NT2/D1 (cell line): ENCODE results near the gene NXPH3.

Source experiments
- SUZ12 ChIP-seq: IDR thresholded peaks from 2 replicates; pipeline ENCODE4 v1.6.1; 2011; ENCODE audit not compliant: insufficient read length, insufficient read depth; ENCODE audit errors: extremely low read depth
- YY1 ChIP-seq: IDR thresholded peaks from 2 replicates; pipeline ENCODE4 v1.6.1; 2011; ENCODE audit not compliant: insufficient read length, insufficient read depth
- ZNF274 ChIP-seq: IDR thresholded peaks from 2 replicates; pipeline ENCODE4 v1.6.1; 2011; ENCODE audit warnings: mild to moderate bottlenecking, low read depth, low read length

DNA sequence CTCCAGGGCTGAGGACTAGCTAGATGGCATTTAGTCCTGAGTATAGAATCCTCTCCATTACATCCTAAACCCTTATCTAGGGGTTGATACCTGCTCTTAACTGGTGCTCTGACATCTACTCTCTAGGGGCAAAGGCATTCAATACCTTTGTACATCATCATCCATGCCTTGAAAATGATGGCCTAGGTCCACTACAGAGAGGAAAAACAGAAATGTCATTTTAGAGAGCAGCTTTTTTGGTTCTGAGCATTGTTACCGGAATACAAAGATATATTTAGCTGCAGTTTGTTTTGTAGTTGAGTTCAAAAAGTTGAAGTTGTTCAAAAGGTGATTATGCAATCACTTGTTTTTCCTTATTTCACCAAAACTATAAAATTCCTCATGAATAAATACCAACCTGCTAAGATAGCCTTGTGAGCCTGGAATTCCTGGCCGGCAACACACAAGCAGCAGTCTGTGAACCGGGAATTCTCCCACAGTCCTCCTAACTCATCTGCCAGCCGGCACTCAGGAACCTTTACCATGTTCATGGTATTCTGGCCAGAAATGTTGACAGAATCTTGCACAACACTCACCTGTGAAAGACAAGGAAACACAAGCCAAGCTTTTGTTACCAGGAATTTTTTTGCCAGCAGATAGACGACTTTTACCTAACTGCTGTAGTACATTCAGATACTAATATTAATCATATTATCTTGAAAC is 35.4 kb downstream of the NXPH3 start:
- TF ChIP-seq SUZ12 = no peak
- no peak for TF ChIP-seq YY1
- TF ChIP-seq ZNF274 = no peak
